K562 (cell line): ENCODE data around the gene CNNM4. TPM values are rescaled to one million over a fixed set of nuclear protein-coding genes. Genes with fewer than 3 reads are reported as not detected.

Experiments used
- CBX5 ChIP-seq: IDR thresholded peaks from 2 replicates; pipeline ENCODE4 v1.6.1; 2014; ENCODE audit warnings: low read depth, borderline replicate concordance
- CCAR2 ChIP-seq: fragments of 200-400 bp; formaldehyde crosslinking; IDR thresholded peaks from 2 replicates; pipeline ENCODE4 v1.6.1; 2017; ENCODE audit warnings: mild to moderate bottlenecking, low read depth, low read length
- FOS ChIP-seq: IDR thresholded peaks from 3 replicates; pipeline ENCODE4 v1.6.1; 2011; ENCODE audit not compliant: insufficient read length; ENCODE audit errors: extremely low read depth
- HLTF ChIP-seq: fragments of 450-650 bp; IDR thresholded peaks from 2 replicates; pipeline ENCODE4 v1.6.1; 2016
- SNIP1 ChIP-seq: fragments of 450-650 bp; IDR thresholded peaks from 2 replicates; pipeline ENCODE4 v1.7.1; 2017; ENCODE audit warnings: low read depth, mild to moderate bottlenecking
- polyA plus RNA-seq, 8 experiments: library from polyadenylated mRNA; depleted of rRNA in 4 of 8; stranded (reverse) in 5 of 8; unstranded in 3 of 8; fragments of >200 nt; fragmentation: Nextera tagmentation in 2 of 8; fragmentation: Illumina TruSeq in 1 of 8; extraction: Ambion mirVana in 2 of 8; extraction: Trizol in 1 of 8; gene quantifications; 2 replicates each; pipeline versions ENCODE4 v1.2.1 to v1.2.3, GENCODE V29; 2011 to 2014; ENCODE audit warnings: inconsistent platforms in 1 of 8, missing spikeins in 1 of 8
- total RNA-seq, 7 experiments: library from RNA; depleted of rRNA in 6 of 7; stranded (reverse); fragments of >200 nt in 6 of 7; fragmentation: Illumina TruSeq in 2 of 7; extraction: Trizol in 2 of 7; gene quantifications; 2 replicates each; pipeline versions ENCODE4 v1.2.1 to v1.2.3, GENCODE V29; 2011 to 2021; ENCODE audit warnings: low replicate concordance in 1 of 7
- TF ChIP-seq, protein P1 (sequence below), 2 experiments: IDR thresholded peaks in 1 of 2; conservative IDR thresholded peaks in 1 of 2; 2 replicates each; pipeline ENCODE4 v1.6.1; 2016; ENCODE audit warnings: low read depth in 2 of 2, mild to moderate bottlenecking in 1 of 2, missing compliant biosample characterization in 1 of 2, missing genetic modification characterization in 1 of 2, moderate library complexity in 1 of 2
- TF ChIP-seq, protein P2 (sequence below): fragments of 250-450 bp; sonication (Bioruptor Pico); IDR thresholded peaks from 2 replicates; pipeline ENCODE4 v1.5.0; 2021; ENCODE audit warnings: mild to moderate bottlenecking, borderline replicate concordance
- TF ChIP-seq, protein P3 (sequence below): fragments of 200-600 bp; sonication (generic); IDR thresholded peaks from one replicate; pipeline ENCODE4 v1.6.1; 2012; ENCODE audit warnings: mild to moderate bottlenecking, low read depth, low read length, inconsistent platforms

The CNNM4 gene
- total and polyA plus RNA-seq, 9 of the 15 experiments (the other 6 are each of a cell fraction or from before 2014, with no cell fraction given): 0.96 to 6.3 (median 2.8) TPM

DNA sequence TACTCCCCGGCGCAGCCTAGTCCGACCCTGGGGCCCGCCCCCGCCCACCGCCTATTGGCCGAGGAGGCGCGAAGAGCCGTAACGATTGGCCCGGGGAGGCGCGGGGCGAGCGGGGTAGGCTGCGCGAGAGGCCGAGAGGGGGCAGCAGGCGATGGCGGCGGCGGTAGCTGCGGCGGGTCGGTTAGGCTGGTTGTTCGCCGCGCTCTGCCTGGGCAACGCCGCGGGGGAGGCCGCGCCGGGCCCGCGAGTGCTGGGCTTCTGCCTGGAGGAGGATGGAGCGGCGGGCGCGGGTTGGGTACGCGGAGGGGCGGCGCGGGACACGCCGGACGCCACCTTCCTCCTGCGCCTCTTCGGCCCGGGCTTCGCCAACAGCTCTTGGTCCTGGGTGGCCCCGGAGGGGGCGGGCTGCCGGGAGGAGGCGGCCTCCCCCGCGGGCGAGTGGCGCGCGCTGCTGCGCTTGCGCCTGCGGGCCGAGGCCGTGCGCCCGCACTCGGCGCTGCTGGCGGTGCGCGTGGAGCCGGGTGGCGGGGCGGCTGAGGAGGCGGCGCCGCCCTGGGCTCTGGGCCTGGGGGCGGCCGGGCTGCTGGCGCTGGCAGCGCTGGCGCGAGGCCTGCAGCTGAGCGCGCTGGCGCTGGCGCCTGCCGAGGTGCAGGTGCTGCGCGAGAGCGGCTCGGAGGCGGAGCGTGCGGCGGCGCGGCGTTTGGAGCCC is 55.6 kb downstream of the CNNM4 start, which contains the start of gene CNNM3 (continued):
- TF ChIP-seq, protein P1, sequence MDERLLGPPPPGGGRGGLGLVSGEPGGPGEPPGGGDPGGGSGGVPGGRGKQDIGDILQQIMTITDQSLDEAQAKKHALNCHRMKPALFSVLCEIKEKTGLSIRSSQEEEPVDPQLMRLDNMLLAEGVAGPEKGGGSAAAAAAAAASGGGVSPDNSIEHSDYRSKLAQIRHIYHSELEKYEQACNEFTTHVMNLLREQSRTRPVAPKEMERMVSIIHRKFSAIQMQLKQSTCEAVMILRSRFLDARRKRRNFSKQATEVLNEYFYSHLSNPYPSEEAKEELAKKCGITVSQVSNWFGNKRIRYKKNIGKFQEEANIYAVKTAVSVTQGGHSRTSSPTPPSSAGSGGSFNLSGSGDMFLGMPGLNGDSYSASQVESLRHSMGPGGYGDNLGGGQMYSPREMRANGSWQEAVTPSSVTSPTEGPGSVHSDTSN (CRISPR knock-in tag; IDR thresholded peaks at IDR 0.05; ENCODE audit: low read depth): no peak
- TF ChIP-seq, protein P1 (tag; conservative IDR thresholded peaks at IDR 0.05; ENCODE audit: low read depth): no peak
- TF ChIP-seq, protein P2, sequence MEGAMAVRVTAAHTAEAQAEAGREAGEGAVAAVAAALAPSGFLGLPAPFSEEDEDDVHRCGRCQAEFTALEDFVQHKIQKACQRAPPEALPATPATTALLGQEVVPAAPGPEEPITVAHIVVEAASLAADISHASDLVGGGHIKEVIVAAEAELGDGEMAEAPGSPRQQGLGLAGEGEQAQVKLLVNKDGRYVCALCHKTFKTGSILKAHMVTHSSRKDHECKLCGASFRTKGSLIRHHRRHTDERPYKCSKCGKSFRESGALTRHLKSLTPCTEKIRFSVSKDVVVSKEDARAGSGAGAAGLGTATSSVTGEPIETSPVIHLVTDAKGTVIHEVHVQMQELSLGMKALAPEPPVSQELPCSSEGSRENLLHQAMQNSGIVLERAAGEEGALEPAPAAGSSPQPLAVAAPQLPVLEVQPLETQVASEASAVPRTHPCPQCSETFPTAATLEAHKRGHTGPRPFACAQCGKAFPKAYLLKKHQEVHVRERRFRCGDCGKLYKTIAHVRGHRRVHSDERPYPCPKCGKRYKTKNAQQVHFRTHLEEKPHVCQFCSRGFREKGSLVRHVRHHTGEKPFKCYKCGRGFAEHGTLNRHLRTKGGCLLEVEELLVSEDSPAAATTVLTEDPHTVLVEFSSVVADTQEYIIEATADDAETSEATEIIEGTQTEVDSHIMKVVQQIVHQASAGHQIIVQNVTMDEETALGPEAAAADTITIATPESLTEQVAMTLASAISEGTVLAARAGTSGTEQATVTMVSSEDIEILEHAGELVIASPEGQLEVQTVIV (CRISPR knock-in tag): no peak
- TF ChIP-seq CBX5 (no peak), SNIP1 (no peak), HLTF (no peak), CCAR2 (no peak), FOS (peak; percentile 85)
- TF ChIP-seq, protein P3, sequence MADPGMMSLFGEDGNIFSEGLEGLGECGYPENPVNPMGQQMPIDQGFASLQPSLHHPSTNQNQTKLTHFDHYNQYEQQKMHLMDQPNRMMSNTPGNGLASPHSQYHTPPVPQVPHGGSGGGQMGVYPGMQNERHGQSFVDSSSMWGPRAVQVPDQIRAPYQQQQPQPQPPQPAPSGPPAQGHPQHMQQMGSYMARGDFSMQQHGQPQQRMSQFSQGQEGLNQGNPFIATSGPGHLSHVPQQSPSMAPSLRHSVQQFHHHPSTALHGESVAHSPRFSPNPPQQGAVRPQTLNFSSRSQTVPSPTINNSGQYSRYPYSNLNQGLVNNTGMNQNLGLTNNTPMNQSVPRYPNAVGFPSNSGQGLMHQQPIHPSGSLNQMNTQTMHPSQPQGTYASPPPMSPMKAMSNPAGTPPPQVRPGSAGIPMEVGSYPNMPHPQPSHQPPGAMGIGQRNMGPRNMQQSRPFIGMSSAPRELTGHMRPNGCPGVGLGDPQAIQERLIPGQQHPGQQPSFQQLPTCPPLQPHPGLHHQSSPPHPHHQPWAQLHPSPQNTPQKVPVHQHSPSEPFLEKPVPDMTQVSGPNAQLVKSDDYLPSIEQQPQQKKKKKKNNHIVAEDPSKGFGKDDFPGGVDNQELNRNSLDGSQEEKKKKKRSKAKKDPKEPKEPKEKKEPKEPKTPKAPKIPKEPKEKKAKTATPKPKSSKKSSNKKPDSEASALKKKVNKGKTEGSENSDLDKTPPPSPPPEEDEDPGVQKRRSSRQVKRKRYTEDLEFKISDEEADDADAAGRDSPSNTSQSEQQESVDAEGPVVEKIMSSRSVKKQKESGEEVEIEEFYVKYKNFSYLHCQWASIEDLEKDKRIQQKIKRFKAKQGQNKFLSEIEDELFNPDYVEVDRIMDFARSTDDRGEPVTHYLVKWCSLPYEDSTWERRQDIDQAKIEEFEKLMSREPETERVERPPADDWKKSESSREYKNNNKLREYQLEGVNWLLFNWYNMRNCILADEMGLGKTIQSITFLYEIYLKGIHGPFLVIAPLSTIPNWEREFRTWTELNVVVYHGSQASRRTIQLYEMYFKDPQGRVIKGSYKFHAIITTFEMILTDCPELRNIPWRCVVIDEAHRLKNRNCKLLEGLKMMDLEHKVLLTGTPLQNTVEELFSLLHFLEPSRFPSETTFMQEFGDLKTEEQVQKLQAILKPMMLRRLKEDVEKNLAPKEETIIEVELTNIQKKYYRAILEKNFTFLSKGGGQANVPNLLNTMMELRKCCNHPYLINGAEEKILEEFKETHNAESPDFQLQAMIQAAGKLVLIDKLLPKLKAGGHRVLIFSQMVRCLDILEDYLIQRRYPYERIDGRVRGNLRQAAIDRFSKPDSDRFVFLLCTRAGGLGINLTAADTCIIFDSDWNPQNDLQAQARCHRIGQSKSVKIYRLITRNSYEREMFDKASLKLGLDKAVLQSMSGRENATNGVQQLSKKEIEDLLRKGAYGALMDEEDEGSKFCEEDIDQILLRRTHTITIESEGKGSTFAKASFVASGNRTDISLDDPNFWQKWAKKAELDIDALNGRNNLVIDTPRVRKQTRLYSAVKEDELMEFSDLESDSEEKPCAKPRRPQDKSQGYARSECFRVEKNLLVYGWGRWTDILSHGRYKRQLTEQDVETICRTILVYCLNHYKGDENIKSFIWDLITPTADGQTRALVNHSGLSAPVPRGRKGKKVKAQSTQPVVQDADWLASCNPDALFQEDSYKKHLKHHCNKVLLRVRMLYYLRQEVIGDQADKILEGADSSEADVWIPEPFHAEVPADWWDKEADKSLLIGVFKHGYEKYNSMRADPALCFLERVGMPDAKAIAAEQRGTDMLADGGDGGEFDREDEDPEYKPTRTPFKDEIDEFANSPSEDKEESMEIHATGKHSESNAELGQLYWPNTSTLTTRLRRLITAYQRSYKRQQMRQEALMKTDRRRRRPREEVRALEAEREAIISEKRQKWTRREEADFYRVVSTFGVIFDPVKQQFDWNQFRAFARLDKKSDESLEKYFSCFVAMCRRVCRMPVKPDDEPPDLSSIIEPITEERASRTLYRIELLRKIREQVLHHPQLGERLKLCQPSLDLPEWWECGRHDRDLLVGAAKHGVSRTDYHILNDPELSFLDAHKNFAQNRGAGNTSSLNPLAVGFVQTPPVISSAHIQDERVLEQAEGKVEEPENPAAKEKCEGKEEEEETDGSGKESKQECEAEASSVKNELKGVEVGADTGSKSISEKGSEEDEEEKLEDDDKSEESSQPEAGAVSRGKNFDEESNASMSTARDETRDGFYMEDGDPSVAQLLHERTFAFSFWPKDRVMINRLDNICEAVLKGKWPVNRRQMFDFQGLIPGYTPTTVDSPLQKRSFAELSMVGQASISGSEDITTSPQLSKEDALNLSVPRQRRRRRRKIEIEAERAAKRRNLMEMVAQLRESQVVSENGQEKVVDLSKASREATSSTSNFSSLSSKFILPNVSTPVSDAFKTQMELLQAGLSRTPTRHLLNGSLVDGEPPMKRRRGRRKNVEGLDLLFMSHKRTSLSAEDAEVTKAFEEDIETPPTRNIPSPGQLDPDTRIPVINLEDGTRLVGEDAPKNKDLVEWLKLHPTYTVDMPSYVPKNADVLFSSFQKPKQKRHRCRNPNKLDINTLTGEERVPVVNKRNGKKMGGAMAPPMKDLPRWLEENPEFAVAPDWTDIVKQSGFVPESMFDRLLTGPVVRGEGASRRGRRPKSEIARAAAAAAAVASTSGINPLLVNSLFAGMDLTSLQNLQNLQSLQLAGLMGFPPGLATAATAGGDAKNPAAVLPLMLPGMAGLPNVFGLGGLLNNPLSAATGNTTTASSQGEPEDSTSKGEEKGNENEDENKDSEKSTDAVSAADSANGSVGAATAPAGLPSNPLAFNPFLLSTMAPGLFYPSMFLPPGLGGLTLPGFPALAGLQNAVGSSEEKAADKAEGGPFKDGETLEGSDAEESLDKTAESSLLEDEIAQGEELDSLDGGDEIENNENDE: no peak
